IMR-90 (cell line): ENCODE data around the gene ANK2. TPM values are rescaled to one million over a fixed set of nuclear protein-coding genes. Genes with fewer than 3 reads are reported as not detected.

Source experiments
- ATAC-seq: fragments of 200-7000 bp; cut with Tn5 transposase; 2 replicates; pipeline ENCODE4 v1.9.1; 2020; ENCODE audit warnings: low read depth, mild to moderate bottlenecking, moderate library complexity
- BruUV-seq: library from RNA; stranded (reverse); fragments of 400-500 nt; replicated peaks from 2 replicates; lab custom pipeline; 2021; lab: Mats Ljungman, UMichigan
- CTCF ChIA-PET: fragments of 300-600 bp; formaldehyde crosslinking; extraction: SDS; loops from one replicate; lab custom pipeline; 2021; ENCODE audit warnings: antibody characterized with exemption; lab: Yijun Ruan, JAX
- POLR2A ChIA-PET: fragments of 300-600 bp; sonication (Branson Sonifier 250); formaldehyde crosslinking; loops from one replicate; lab custom pipeline; 2022; ENCODE audit warnings: antibody characterized with exemption; ENCODE audit not compliant: unreplicated experiment; lab: Charles Lee
- DNase-seq: peaks from one replicate; pipeline ENCODE4 v3.0.0; 2013
- H2AFZ ChIP-seq: replicated peaks from 2 replicates; pipeline ENCODE3; 2013; ENCODE audit warnings: low read length, mild to moderate bottlenecking; ENCODE audit not compliant: poor library complexity
- H2AK5ac ChIP-seq: 2 replicates; pipeline ENCODE4 v1.6.1; 2013; ENCODE audit warnings: low read depth, low read length, inconsistent platforms
- H2AK9ac ChIP-seq: replicated peaks from 2 replicates; pipeline ENCODE3; 2013; ENCODE audit warnings: mild to moderate bottlenecking, low read depth, low read length, moderate library complexity; ENCODE audit not compliant: poor library complexity
- H2BK120ac ChIP-seq: 2 replicates; pipeline ENCODE4 v1.6.1; 2013; ENCODE audit warnings: low read depth, low read length, inconsistent platforms
- H2BK15ac ChIP-seq: 3 replicates; pipeline ENCODE4 v1.6.1; 2013; ENCODE audit warnings: low read depth, low read length, inconsistent platforms
- H2BK20ac ChIP-seq: 2 replicates; pipeline ENCODE4 v1.6.1; 2013; ENCODE audit warnings: low read depth, mild to moderate bottlenecking, inconsistent platforms, low read length, moderate library complexity
- H2BK5ac ChIP-seq: 2 replicates; pipeline ENCODE4 v1.6.1; 2013; ENCODE audit warnings: mild to moderate bottlenecking, low read depth, low read length, inconsistent platforms; ENCODE audit not compliant: poor library complexity, severe bottlenecking
- H3K14ac ChIP-seq: replicated peaks from 2 replicates; pipeline ENCODE4 v1.6.1; 2013; ENCODE audit warnings: low read depth, low read length, inconsistent platforms
- H3K18ac ChIP-seq: 2 replicates; pipeline ENCODE4 v1.6.1; 2013; ENCODE audit warnings: low read depth, low read length, control low read depth
- H3K23ac ChIP-seq: 2 replicates; pipeline ENCODE4 v1.6.1; 2013; ENCODE audit warnings: low read depth, low read length, inconsistent platforms
- H3K27ac ChIP-seq: 2 replicates; pipeline ENCODE4 v1.5.1; 2013; ENCODE audit warnings: mild to moderate bottlenecking, control low read depth, low read length; ENCODE audit not compliant: insufficient read depth
- H3K27me3 ChIP-seq: 2 replicates; pipeline ENCODE4 v1.6.1; 2013; ENCODE audit warnings: low read length; ENCODE audit not compliant: control insufficient read depth, insufficient read depth
- H3K36me3 ChIP-seq: 2 replicates; pipeline ENCODE4 v1.6.1; 2013; ENCODE audit warnings: low read length, mixed read lengths; ENCODE audit not compliant: control insufficient read depth, insufficient read depth
- H3K4ac ChIP-seq: 2 replicates; pipeline ENCODE4 v1.6.1; 2013; ENCODE audit warnings: low read depth, low read length, inconsistent platforms
- H3K4me1 ChIP-seq: 2 replicates; pipeline ENCODE4 v1.6.1; 2013; ENCODE audit warnings: low read length, mixed read lengths; ENCODE audit not compliant: control insufficient read depth, insufficient read depth
- H3K4me2 ChIP-seq: 2 replicates; pipeline ENCODE4 v1.6.1; 2013; ENCODE audit warnings: low read depth, mild to moderate bottlenecking, control low read depth, low read length, moderate library complexity
- H3K4me3 ChIP-seq: 2 replicates; pipeline ENCODE4 v1.5.1; 2013; ENCODE audit warnings: low read depth, mild to moderate bottlenecking, control low read depth, low read length, moderate library complexity; ENCODE audit not compliant: insufficient read depth
- H3K56ac ChIP-seq: 2 replicates; pipeline ENCODE4 v1.6.1; 2013; ENCODE audit warnings: low read length, inconsistent platforms; ENCODE audit not compliant: insufficient read depth; ENCODE audit errors: extremely low read depth
- H3K79me1 ChIP-seq, 2 experiments: 2 replicates each; pipeline ENCODE4 v1.6.1; 2013; ENCODE audit warnings: low read length in 2 of 2, inconsistent platforms in 1 of 2, low read depth in 1 of 2
- H3K9ac ChIP-seq: 2 replicates; pipeline ENCODE4 v1.6.1; 2013; ENCODE audit warnings: low read depth, low read length, control low read depth
- H3K9me1 ChIP-seq: 2 replicates; pipeline ENCODE4 v1.6.1; 2013; ENCODE audit warnings: low read length, inconsistent platforms; ENCODE audit not compliant: insufficient read depth
- H3K9me3 ChIP-seq: 2 replicates; pipeline ENCODE4 v1.6.1; 2013; ENCODE audit warnings: low read length; ENCODE audit not compliant: control insufficient read depth, insufficient read depth
- H4K20me1 ChIP-seq: 2 replicates; pipeline ENCODE4 v1.6.1; 2013; ENCODE audit warnings: low read length, inconsistent platforms; ENCODE audit not compliant: insufficient read depth
- H4K5ac ChIP-seq: 2 replicates; pipeline ENCODE4 v1.6.1; 2013; ENCODE audit warnings: mild to moderate bottlenecking, low read depth, low read length, control low read depth
- H4K8ac ChIP-seq, 2 experiments: 2 replicates each; pipeline ENCODE4 v1.6.1; 2013; ENCODE audit warnings: low read depth in 2 of 2, low read length in 2 of 2, control low read depth in 1 of 2, inconsistent platforms in 1 of 2
- H4K91ac ChIP-seq: 2 replicates; pipeline ENCODE4 v1.6.1; 2013; ENCODE audit warnings: low read depth, low read length, inconsistent platforms; ENCODE audit not compliant: insufficient read depth
- BHLHE40 ChIP-seq: fragments of 150-350 bp; IDR thresholded peaks from 2 replicates; pipeline ENCODE4 v1.6.1; 2016; ENCODE audit warnings: mild to moderate bottlenecking, low read depth, low read length
- CHD1 ChIP-seq: IDR thresholded peaks from 2 replicates; pipeline ENCODE4 v1.6.1; 2012; ENCODE audit warnings: low read depth, low read length, improper control_type of control experiment
- CTCF ChIP-seq: conservative IDR thresholded peaks from 2 replicates; pipeline ENCODE4 v1.5.1; 2012; ENCODE audit warnings: mild to moderate bottlenecking, low read depth, low read length, improper control_type of control experiment
- FOS ChIP-seq: fragments of 150-350 bp; IDR thresholded peaks from 2 replicates; pipeline ENCODE4 v1.6.1; 2016; ENCODE audit warnings: low read depth, low read length
- MAFK ChIP-seq: IDR thresholded peaks from 2 replicates; pipeline ENCODE4 v1.6.1; 2012; ENCODE audit warnings: low read depth, low read length, improper control_type of control experiment
- NFE2L2 ChIP-seq: fragments of 150-350 bp; IDR thresholded peaks from 2 replicates; pipeline ENCODE4 v1.6.1; 2016; ENCODE audit warnings: low read depth, mild to moderate bottlenecking, low read length
- POLR2A ChIP-seq: IDR thresholded peaks from 2 replicates; pipeline ENCODE4 v1.6.1; 2012; ENCODE audit warnings: mild to moderate bottlenecking, low read depth, low read length
- RFX5 ChIP-seq: IDR thresholded peaks from 2 replicates; pipeline ENCODE4 v1.8.0; 2012; ENCODE audit warnings: low read depth, mild to moderate bottlenecking, low read length, moderate library complexity
- WGBS, 2 experiments: methylation state at CpG; one replicate each; pipeline versions ENCODE4 v1.1.5 to v1.1.7; 2013; ENCODE audit warnings: missing lambda C conversion rate in 2 of 2; ENCODE audit not compliant: insufficient read length in 1 of 2; ENCODE audit errors: extremely low coverage in 2 of 2; 5-methylcytosine and 5-hydroxymethylcytosine counted together
- dilution Hi-C: fragments of 300-500 bp; cut with HindIII; formaldehyde crosslinking; loops from one replicate; pipeline ENCODE4 v1.14.3; 2018; ENCODE audit warnings: low sequenced_read_pairs; ENCODE audit not compliant: unreplicated experiment
- in situ Hi-C: fragments of 300-500 bp; cut with MboI; formaldehyde crosslinking; loops from 3 replicates; pipeline ENCODE4 v1.14.3; 2019; ENCODE audit warnings: low sequenced_read_pairs, inconsistent platforms, mixed read lengths
- intact Hi-C: fragments of 100-400 bp; cut with micrococcal nuclease; formaldehyde crosslinking; loops from 2 replicates; pipeline ENCODE4 v1.10.0; 2022
- polyA plus RNA-seq, 3 experiments: library from polyadenylated mRNA; depleted of rRNA; stranded (reverse); fragments of >200 nt; gene quantifications; 2 replicates each; pipeline ENCODE4 v1.2.3, GENCODE V29; 2012; ENCODE audit warnings: low replicate concordance in 1 of 3
- total RNA-seq: library from RNA; depleted of rRNA; stranded (reverse); fragments of >200 nt; gene quantifications from 2 replicates; pipeline ENCODE4 v1.2.3, GENCODE V29; 2012

ANK2 gene
- total and polyA plus RNA-seq, 2 of the 4 experiments (the other 2 are of a cell fraction), result 0.82 to 6.6 TPM

- ChIA-PET POLR2A (no interaction called here), CTCF (no interaction called here)
- H3K4ac ChIP-seq, result no peak overlapping the region
- no peak overlapping the region for H3K4me2 ChIP-seq
- H2AFZ ChIP-seq, result no peak overlapping the region
- no peaks in the 10 kb centered on the region for H4K20me1 ChIP-seq
- H3K27ac ChIP-seq, result no peak overlapping the region
- H3K79me1 ChIP-seq, result no peaks in the 10 kb centered on the region
- H2AK5ac ChIP-seq, result no peak overlapping the region
- no peak overlapping the region for H2BK15ac ChIP-seq
- no peak overlapping the region for H3K4me3 ChIP-seq
- H2BK5ac ChIP-seq, result no peak overlapping the region
- H3K27me3 ChIP-seq, result peaks cover under 1% of the 10 kb centered on the region
- DNase-seq (no peak), ATAC-seq (no peak)
- intact Hi-C loops, result no loop called here
- H2BK120ac ChIP-seq, result no peak overlapping the region
- no peak overlapping the region for H3K9ac ChIP-seq
- no peak overlapping the region for H3K56ac ChIP-seq
- no peak overlapping the region for H4K8ac ChIP-seq
- in situ Hi-C loops, result no loop called here
- 60% methylated on average over 1 of the region's 7 CpGs; no CpG with 5 or more reads in 1 of the 2 experiments for WGBS, 2 experiments
- H3K23ac ChIP-seq, result no peak overlapping the region
- dilution Hi-C loops, result no loop called here
- no peaks in the 10 kb centered on the region for H3K36me3 ChIP-seq
- no peak overlapping the region for H4K5ac ChIP-seq
- no peaks in the 10 kb centered on the region for H3K4me1 ChIP-seq
- no peaks in the 10 kb centered on the region for H3K9me1 ChIP-seq
- H3K9me3 ChIP-seq, result no peaks in the 10 kb centered on the region
- no TSS peak for BruUV-seq
- TF ChIP-seq POLR2A (no peak), NFE2L2 (no peak), RFX5 (no peak), BHLHE40 (no peak), CHD1 (no peak), MAFK (no peak), FOS (no peak), CTCF (no peak)
- no peak overlapping the region for H2BK20ac ChIP-seq
- no peak overlapping the region for H2AK9ac ChIP-seq
- no peak overlapping the region for H4K91ac ChIP-seq
- no peak overlapping the region for H3K18ac ChIP-seq
- no peak overlapping the region for H3K14ac ChIP-seq
These were observed 19.9 kb downstream of the ANK2 start for GRCh38 chr4:113069212-113069892.
